DOHH2 (cell line): ENCODE results near the gene TBC1D4.
A peak's percentile ranks its signal among the peaks of the same experiment; 100 is the strongest.

Experiments used
- H3F3A ChIP-seq: fragments of 200-600 bp; sonication (generic), shearing (Covaris generic); 2 replicates; pipeline ENCODE4 v1.6.0; 2016; ENCODE audit warnings: antibody characterized with exemption, mild to moderate bottlenecking; ENCODE audit not compliant: control insufficient read depth, insufficient read depth
- H3K27ac ChIP-seq: fragments of 200-600 bp; sonication (generic); 2 replicates; pipeline ENCODE4 v1.5.1; 2014; ENCODE audit warnings: low read depth, mild to moderate bottlenecking, low read length, moderate library complexity
- H3K27me3 ChIP-seq: fragments of 200-600 bp; sonication (generic); 2 replicates; pipeline ENCODE4 v1.6.1; 2014; ENCODE audit warnings: mild to moderate bottlenecking, low read length, mixed read lengths; ENCODE audit not compliant: control insufficient read depth
- H3K36me3 ChIP-seq: fragments of 200-600 bp; sonication (generic); 2 replicates; pipeline ENCODE4 v1.6.1; 2014; ENCODE audit warnings: mild to moderate bottlenecking, low read length, moderate library complexity, mixed read lengths; ENCODE audit not compliant: control insufficient read depth
- H3K4me1 ChIP-seq: fragments of 200-600 bp; sonication (generic); 2 replicates; pipeline ENCODE4 v1.6.1; 2014; ENCODE audit warnings: mild to moderate bottlenecking, low read length, mixed read lengths; ENCODE audit not compliant: control insufficient read depth
- H3K4me2 ChIP-seq: fragments of 200-600 bp; sonication (generic); 2 replicates; pipeline ENCODE4 v1.6.0; 2014; ENCODE audit warnings: mild to moderate bottlenecking, low read length, moderate library complexity
- H3K4me3 ChIP-seq: fragments of 200-600 bp; sonication (generic); 2 replicates; pipeline ENCODE4 v1.5.1; 2014; ENCODE audit warnings: mild to moderate bottlenecking, low read length, mixed read lengths
- H3K79me2 ChIP-seq: fragments of 200-600 bp; sonication (generic); 2 replicates; pipeline ENCODE4 v1.6.1; 2014; ENCODE audit warnings: mild to moderate bottlenecking, low read length, mixed read lengths; ENCODE audit not compliant: control insufficient read depth
- H3K9me2 ChIP-seq: fragments of 200-600 bp; sonication (generic); replicated peaks from 2 replicates; pipeline ENCODE4 v1.6.1; 2014; ENCODE audit warnings: mild to moderate bottlenecking, low read length, mixed read lengths; ENCODE audit not compliant: control insufficient read depth
- H3K9me3 ChIP-seq: fragments of 200-600 bp; sonication (generic); 2 replicates; pipeline ENCODE4 v1.6.1; 2014; ENCODE audit warnings: antibody characterized with exemption, low read length, mixed read lengths; ENCODE audit not compliant: control insufficient read depth, insufficient read depth
- H4K20me1 ChIP-seq: fragments of 200-600 bp; sonication (generic); 2 replicates; pipeline ENCODE4 v1.6.0; 2014; ENCODE audit warnings: low read depth, mild to moderate bottlenecking, antibody characterized with exemption, low read length, moderate library complexity; ENCODE audit not compliant: control insufficient read depth, insufficient read depth
- CTCF ChIP-seq: fragments of 200-600 bp; sonication (generic); IDR thresholded peaks from one replicate; pipeline ENCODE4 v1.5.1; 2014; ENCODE audit warnings: antibody characterized with exemption, mild to moderate bottlenecking, low read depth, low read length; ENCODE audit not compliant: poor library complexity, severe bottlenecking
- EZH2phosphoT487 ChIP-seq: fragments of 200-600 bp; sonication (generic); IDR thresholded peaks from 2 replicates; pipeline ENCODE4 v1.6.1; 2017; ENCODE audit warnings: borderline replicate concordance, mild to moderate bottlenecking, antibody characterized with exemption, low read length, moderate library complexity, mixed read lengths

The TBC1D4 gene

GRCh38 chr13:75393839-75394520 lies 88.0 kb downstream of the TBC1D4 start:
- TF ChIP-seq EZH2phosphoT487 (no peak), CTCF (no peak)

GRCh38 chr13:75391432-75392100 lies 90.4 kb downstream of the TBC1D4 start:
- Histone ChIP-seq H3K9me2 (no peaks in the 10 kb centered on the region), H3K4me1 (peaks cover 99% of the 10 kb centered on the region), H3K4me2 (peak overlapping the region; percentile 67), H3K36me3 (peaks cover 8% of the 10 kb centered on the region; the same call in 1 of the 2 replicates), H3F3A (peaks cover 50% of the 10 kb centered on the region), H3K27ac (peak overlapping the region; percentile 79), H3K27me3 (no peaks in the 10 kb centered on the region), H4K20me1 (no peaks in the 10 kb centered on the region), H3K79me2 (peaks cover 100% of the 10 kb centered on the region), H3K4me3 (peak overlapping the region; percentile 46), H3K9me3 (no peaks in the 10 kb centered on the region)
- TF ChIP-seq CTCF (no peak), EZH2phosphoT487 (no peak)

More at GRCh38 chr13:75393839-75394520, 88.0 kb downstream of the TBC1D4 start:
- H3K27me3 ChIP-seq: no peaks in the 10 kb centered on the region
- H3K36me3 ChIP-seq: peaks cover 18% of the 10 kb centered on the region; the same call in 1 of the 2 replicates
- H3K9me3 ChIP-seq: no peaks in the 10 kb centered on the region
- H4K20me1 ChIP-seq: no peaks in the 10 kb centered on the region
- peak overlapping the region; percentile 79 for H3K27ac ChIP-seq
- H3K4me3 ChIP-seq: peak overlapping the region; percentile 41
- H3F3A ChIP-seq: peaks cover 51% of the 10 kb centered on the region
- H3K79me2 ChIP-seq: peaks cover 100% of the 10 kb centered on the region
- H3K4me2 ChIP-seq: peak overlapping the region; percentile 67
- H3K9me2 ChIP-seq: no peaks in the 10 kb centered on the region
- H3K4me1 ChIP-seq: peaks cover 100% of the 10 kb centered on the region

GRCh38 chr13:75390229-75390628 lies 91.7 kb downstream of the TBC1D4 start:
- no peaks in the 10 kb centered on the region for H3K9me2 ChIP-seq
- TF ChIP-seq EZH2phosphoT487 (no peak), CTCF (no peak)
- H3K36me3 ChIP-seq: peaks cover 8% of the 10 kb centered on the region; the same call in 1 of the 2 replicates
- peak overlapping the region; percentile 91 for H3K4me2 ChIP-seq
- no peaks in the 10 kb centered on the region for H3K9me3 ChIP-seq
- H3K27me3 ChIP-seq: no peaks in the 10 kb centered on the region
- peaks cover 100% of the 10 kb centered on the region for H3K79me2 ChIP-seq
- H4K20me1 ChIP-seq: no peaks in the 10 kb centered on the region
- no peak overlapping the region for H3K4me3 ChIP-seq
- peaks cover 49% of the 10 kb centered on the region for H3F3A ChIP-seq
- peaks cover 99% of the 10 kb centered on the region for H3K4me1 ChIP-seq
- peak overlapping the region; percentile 92 for H3K27ac ChIP-seq
